ENCODE results near the gene TBC1D1. TPM values are rescaled to one million over a fixed set of nuclear protein-coding genes. Genes with fewer than 3 reads are reported as not detected.

Gene TBC1D1
- total RNA-seq, 1 experiment from 2014 or later, result 42.6 TPM

GRCh38 chr4:38099908-38100407 lies 209.1 kb downstream of the TBC1D1 start:
- Histone ChIP-seq H3K27ac (ENCODE audit: low read depth, low read length, poor library complexity, severe bottlenecking) (no peak overlapping the region), H3K9me3 (ENCODE audit: low read depth, low read length, poor library complexity, severe bottlenecking) (no peaks in the 10 kb centered on the region), H3K27me3 (replicated peaks; ENCODE audit: insufficient read depth, low read depth, low read length, poor library complexity) (no peaks in the 10 kb centered on the region), H3K4me1 (ENCODE audit: insufficient read depth, low read length, poor library complexity, severe bottlenecking) (no peaks in the 10 kb centered on the region), H3K4me3 (ENCODE audit: low read depth, low read length, poor library complexity, severe bottlenecking) (no peak overlapping the region), H3K36me3 (ENCODE audit: insufficient read depth, low read length, poor library complexity, severe bottlenecking) (no peaks in the 10 kb centered on the region)
- BruUV-seq (replicated peaks), result no TSS peak
- TF ChIP-seq, protein P1, sequence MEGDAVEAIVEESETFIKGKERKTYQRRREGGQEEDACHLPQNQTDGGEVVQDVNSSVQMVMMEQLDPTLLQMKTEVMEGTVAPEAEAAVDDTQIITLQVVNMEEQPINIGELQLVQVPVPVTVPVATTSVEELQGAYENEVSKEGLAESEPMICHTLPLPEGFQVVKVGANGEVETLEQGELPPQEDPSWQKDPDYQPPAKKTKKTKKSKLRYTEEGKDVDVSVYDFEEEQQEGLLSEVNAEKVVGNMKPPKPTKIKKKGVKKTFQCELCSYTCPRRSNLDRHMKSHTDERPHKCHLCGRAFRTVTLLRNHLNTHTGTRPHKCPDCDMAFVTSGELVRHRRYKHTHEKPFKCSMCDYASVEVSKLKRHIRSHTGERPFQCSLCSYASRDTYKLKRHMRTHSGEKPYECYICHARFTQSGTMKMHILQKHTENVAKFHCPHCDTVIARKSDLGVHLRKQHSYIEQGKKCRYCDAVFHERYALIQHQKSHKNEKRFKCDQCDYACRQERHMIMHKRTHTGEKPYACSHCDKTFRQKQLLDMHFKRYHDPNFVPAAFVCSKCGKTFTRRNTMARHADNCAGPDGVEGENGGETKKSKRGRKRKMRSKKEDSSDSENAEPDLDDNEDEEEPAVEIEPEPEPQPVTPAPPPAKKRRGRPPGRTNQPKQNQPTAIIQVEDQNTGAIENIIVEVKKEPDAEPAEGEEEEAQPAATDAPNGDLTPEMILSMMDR (conservative IDR thresholded peaks at IDR 0.05; ENCODE audit: low read depth, low read length), result no peak
- no peak for TF ChIP-seq EZH2 (IDR thresholded peaks at IDR 0.05; ENCODE audit: borderline replicate concordance, low read depth, low read length, poor library complexity, severe bottlenecking)
- DNase-seq (ENCODE audit: low spot score), result no peak
- CTCF ChIA-PET, result no interaction called here
- POLR2A ChIA-PET (ENCODE audit: low non-redundant PET), result no interaction called here
- intact Hi-C loops (cut with micrococcal nuclease; ENCODE audit: unreplicated experiment), result no loop called here

DNA sequence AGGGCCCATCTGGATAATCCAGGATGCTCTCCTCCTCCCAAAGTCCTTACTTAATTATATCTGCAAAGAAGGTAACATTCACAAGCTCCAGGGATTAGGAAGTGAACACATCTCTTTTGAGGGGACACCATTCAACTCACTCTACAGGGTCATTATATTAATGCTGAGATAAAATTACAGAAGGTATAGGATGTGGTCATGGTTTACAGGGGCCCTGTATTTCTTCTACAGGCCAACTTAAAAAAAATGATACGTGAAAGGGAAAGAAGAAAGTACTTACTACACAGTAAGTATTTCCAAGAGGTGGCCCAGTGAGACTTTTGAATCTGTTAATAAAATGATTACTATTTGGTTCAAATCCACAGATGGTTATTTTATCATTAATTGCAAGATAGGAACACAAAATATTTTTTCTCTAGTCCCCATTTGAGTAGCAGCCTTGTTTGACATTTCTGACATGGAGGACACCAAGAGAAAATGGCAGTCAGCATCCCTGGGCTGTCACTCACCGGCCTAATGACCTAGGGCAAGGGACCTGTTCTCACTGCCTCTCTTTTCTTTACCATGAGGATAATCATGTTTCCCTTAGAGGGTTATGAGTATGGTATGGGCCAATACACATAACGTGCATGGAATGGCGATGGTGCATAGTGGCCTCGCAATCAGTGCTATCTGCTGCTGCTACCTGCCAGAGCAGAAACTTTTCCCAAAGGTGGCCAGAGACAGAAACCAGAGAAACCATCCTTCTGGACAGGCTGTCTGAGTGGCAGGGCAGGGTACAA lies 209.8 kb downstream of the TBC1D1 start:
- Histone ChIP-seq H3K4me3 (ENCODE audit: low read depth, low read length, poor library complexity, severe bottlenecking) (no peak overlapping the region), H3K27me3 (replicated peaks; ENCODE audit: insufficient read depth, low read depth, low read length, poor library complexity) (no peaks in the 10 kb centered on the region), H3K9me3 (ENCODE audit: low read depth, low read length, poor library complexity, severe bottlenecking) (no peaks in the 10 kb centered on the region), H3K27ac (ENCODE audit: low read depth, low read length, poor library complexity, severe bottlenecking) (no peak overlapping the region), H3K4me1 (ENCODE audit: insufficient read depth, low read length, poor library complexity, severe bottlenecking) (no peaks in the 10 kb centered on the region), H3K36me3 (ENCODE audit: insufficient read depth, low read length, poor library complexity, severe bottlenecking) (no peaks in the 10 kb centered on the region)
- BruUV-seq (replicated peaks), result no TSS peak
- ChIA-PET CTCF (no interaction called here), POLR2A (ENCODE audit: low non-redundant PET) (no interaction called here)
- no peak for TF ChIP-seq EZH2 (IDR thresholded peaks at IDR 0.05; ENCODE audit: borderline replicate concordance, low read depth, low read length, poor library complexity, severe bottlenecking)
- TF ChIP-seq, protein P1 (conservative IDR thresholded peaks at IDR 0.05; ENCODE audit: low read depth, low read length), result no peak
- no peak for DNase-seq (ENCODE audit: low spot score)
- intact Hi-C loops (cut with micrococcal nuclease; ENCODE audit: unreplicated experiment), result no loop called here

- no peaks in the 10 kb centered on the region for H3K27me3 ChIP-seq (replicated peaks; ENCODE audit: insufficient read depth, low read depth, low read length, poor library complexity)
- no peak overlapping the region for H3K27ac ChIP-seq (ENCODE audit: low read depth, low read length, poor library complexity, severe bottlenecking)
- no peaks in the 10 kb centered on the region for H3K36me3 ChIP-seq (ENCODE audit: insufficient read depth, low read length, poor library complexity, severe bottlenecking)
- CTCF ChIA-PET, result no interaction called here
- DNase-seq (ENCODE audit: low spot score), result no peak
- TF ChIP-seq, protein P1 (conservative IDR thresholded peaks at IDR 0.05; ENCODE audit: low read depth, low read length), result no peak
- no peak for TF ChIP-seq EZH2 (IDR thresholded peaks at IDR 0.05; ENCODE audit: borderline replicate concordance, low read depth, low read length, poor library complexity, severe bottlenecking)
- no peaks in the 10 kb centered on the region for H3K4me1 ChIP-seq (ENCODE audit: insufficient read depth, low read length, poor library complexity, severe bottlenecking)
- no peaks in the 10 kb centered on the region for H3K9me3 ChIP-seq (ENCODE audit: low read depth, low read length, poor library complexity, severe bottlenecking)
- intact Hi-C loops (cut with micrococcal nuclease; ENCODE audit: unreplicated experiment), result no loop called here
- no peak overlapping the region for H3K4me3 ChIP-seq (ENCODE audit: low read depth, low read length, poor library complexity, severe bottlenecking)
- no TSS peak for BruUV-seq (replicated peaks)
- POLR2A ChIA-PET (ENCODE audit: low non-redundant PET), result no interaction called here
Measured at GRCh38 chr4:38101563-38101962, 210.7 kb downstream of the TBC1D1 start.
